ENCODE data around the gene PPEF1. TPM values are rescaled to one million over a fixed set of nuclear protein-coding genes. Genes with fewer than 3 reads are reported as not detected.

The PPEF1 gene
- total RNA-seq, 1 experiment from 2014 or later, result 0.52 TPM

DNA sequence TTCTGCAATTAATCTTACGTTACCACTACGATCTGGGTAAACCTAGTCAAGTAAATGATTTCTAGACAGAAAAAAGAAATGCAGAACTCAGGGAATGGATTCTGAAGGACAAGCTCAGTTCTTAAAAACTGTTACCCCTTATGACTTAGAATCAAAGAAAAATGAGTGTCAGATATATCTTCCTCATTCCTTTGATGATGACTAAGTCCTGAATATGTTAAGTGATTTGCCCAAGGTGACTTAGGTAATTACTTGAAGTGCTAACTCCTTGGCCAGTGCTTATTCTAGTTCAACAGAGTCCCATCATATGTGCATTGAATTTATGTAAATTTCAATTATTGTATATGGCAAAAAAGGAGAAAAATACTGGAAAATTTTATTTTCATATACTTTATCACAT, 92.5 kb downstream of the PPEF1 start:
- H2AK5ac ChIP-seq (ENCODE audit: insufficient read length, low read length), result no peak overlapping the region
- H2BK120ac ChIP-seq (ENCODE audit: low read depth, low read length, poor library complexity, severe bottlenecking), result no peak overlapping the region

More for the DNA sequence above, 92.5 kb downstream of the PPEF1 start:
- Histone ChIP-seq H3K79me2 (ENCODE audit: insufficient read depth, low read length) (no peaks in the 10 kb centered on the region), H2BK5ac (ENCODE audit: insufficient read length, low read length) (no peak overlapping the region), H3K23me2 (ENCODE audit: insufficient read length, low read depth, low read length, poor library complexity, severe bottlenecking) (no peaks in the 10 kb centered on the region), H3K14ac (ENCODE audit: insufficient read depth, low read length) (no peak overlapping the region), H2BK15ac (ENCODE audit: low read depth, low read length) (no peak overlapping the region), H3K27me3 (ENCODE audit: insufficient read depth, low read length) (no peaks in the 10 kb centered on the region), H3K27ac (ENCODE audit: insufficient read length, low read depth, low read length) (no peak overlapping the region), H2BK12ac (ENCODE audit: insufficient read length, low read depth, low read length) (no peak overlapping the region), H2BK20ac (ENCODE audit: low read depth, low read length, poor library complexity, severe bottlenecking) (no peak overlapping the region), H3K9ac (ENCODE audit: extremely low read depth, insufficient read length, low read length) (no peak overlapping the region), H3T11ph (ENCODE audit: low read length) (no peak overlapping the region), H3K4me1 (ENCODE audit: insufficient read depth, low read length) (no peaks in the 10 kb centered on the region), H4K8ac (replicated peaks; ENCODE audit: insufficient read length, low read depth, low read length) (no peak overlapping the region), H4K5ac (ENCODE audit: insufficient read length, low read depth, low read length) (no peak overlapping the region), H4K91ac (ENCODE audit: insufficient read length, low read depth, low read length) (no peak overlapping the region), H3K56ac (ENCODE audit: insufficient read length, low read depth, low read length) (no peak overlapping the region), H3K4me2 (ENCODE audit: insufficient read depth, insufficient read length, low read length) (no peak overlapping the region), H3K4ac (ENCODE audit: low read depth, low read length) (no peak overlapping the region), H4K20me1 (ENCODE audit: control insufficient read depth, insufficient read depth, insufficient read length) (no peaks in the 10 kb centered on the region), H3K23ac (ENCODE audit: insufficient read length, low read depth, low read length) (no peak overlapping the region), H3K9me3 (ENCODE audit: control insufficient read depth, low read depth, low read length) (peaks cover 21% of the 10 kb centered on the region), H3K18ac (ENCODE audit: insufficient read length, low read depth, low read length) (no peak overlapping the region), H3K79me1 (ENCODE audit: insufficient read depth, low read depth, low read length, poor library complexity, severe bottlenecking) (no peaks in the 10 kb centered on the region), H2AFZ (ENCODE audit: low read length) (no peak overlapping the region)
- peaks cover 0 to 15% (median 6%) of the 10 kb centered on the region in 3 experiments for H3K36me3 Mint-ChIP-seq (ENCODE audit: insufficient read depth in 1 of 3, low read depth in 3 of 3)
- H3K9me3 Mint-ChIP-seq, result peaks cover 61 to 70% of the 10 kb centered on the region in 2 experiments
- no peak overlapping the region for H3K4me3 Mint-ChIP-seq
- TF ChIP-seq, protein P1, sequence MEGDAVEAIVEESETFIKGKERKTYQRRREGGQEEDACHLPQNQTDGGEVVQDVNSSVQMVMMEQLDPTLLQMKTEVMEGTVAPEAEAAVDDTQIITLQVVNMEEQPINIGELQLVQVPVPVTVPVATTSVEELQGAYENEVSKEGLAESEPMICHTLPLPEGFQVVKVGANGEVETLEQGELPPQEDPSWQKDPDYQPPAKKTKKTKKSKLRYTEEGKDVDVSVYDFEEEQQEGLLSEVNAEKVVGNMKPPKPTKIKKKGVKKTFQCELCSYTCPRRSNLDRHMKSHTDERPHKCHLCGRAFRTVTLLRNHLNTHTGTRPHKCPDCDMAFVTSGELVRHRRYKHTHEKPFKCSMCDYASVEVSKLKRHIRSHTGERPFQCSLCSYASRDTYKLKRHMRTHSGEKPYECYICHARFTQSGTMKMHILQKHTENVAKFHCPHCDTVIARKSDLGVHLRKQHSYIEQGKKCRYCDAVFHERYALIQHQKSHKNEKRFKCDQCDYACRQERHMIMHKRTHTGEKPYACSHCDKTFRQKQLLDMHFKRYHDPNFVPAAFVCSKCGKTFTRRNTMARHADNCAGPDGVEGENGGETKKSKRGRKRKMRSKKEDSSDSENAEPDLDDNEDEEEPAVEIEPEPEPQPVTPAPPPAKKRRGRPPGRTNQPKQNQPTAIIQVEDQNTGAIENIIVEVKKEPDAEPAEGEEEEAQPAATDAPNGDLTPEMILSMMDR (conservative IDR thresholded peaks at IDR 0.05), result no peak
- WGBS (ENCODE audit: extremely low coverage, insufficient read length, low lambda C conversion rate), result no CpG with 5 or more reads among the region's 2 CpGs
- peaks cover 11% of the 10 kb centered on the region for H3K27me3 Mint-ChIP-seq (ENCODE audit: low read depth)
- DNase-seq, result no peak
- no peak overlapping the region for H3K27ac Mint-ChIP-seq
- no peaks in the 10 kb centered on the region for H3K4me1 Mint-ChIP-seq

All from H9 (cell line).